ENCODE measurements around the gene KRT2.

KRT2 gene

DNA sequence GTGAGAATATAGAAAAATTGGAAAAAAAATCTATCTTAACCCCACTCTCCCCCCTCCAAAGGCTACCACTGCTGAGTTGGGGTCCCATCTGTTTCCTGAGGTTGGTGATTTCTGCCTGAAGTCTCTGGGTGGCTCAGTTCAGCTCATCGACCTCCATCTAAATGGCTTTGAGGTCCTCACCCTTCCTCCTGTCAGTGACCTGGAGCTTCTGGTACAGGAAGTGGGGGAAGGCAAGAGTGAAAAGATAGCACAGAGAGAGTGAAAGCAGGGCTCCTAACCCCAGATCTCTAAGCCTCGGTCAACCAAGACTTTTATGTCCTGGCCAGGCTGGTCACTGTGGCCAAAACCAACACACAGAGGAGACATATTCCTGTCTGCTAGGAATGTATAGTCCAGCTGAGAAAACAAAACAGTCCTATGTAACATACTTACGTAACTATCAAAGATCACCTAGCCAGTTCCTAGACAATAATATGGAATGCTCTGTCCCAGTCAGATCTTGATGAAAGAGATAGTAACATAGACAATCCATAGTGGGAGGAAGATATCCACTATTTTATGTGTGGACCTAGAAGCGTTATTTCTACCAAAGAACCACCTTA lies 21.3 kb downstream of the KRT2 start:
- no peaks in the 10 kb centered on the region for H3K36me3 ChIP-seq (ENCODE audit: control insufficient read depth in 2 of 2, insufficient read depth in 2 of 2, low read length in 2 of 2)
- no peaks in the 10 kb centered on the region for H3K27me3 ChIP-seq (ENCODE audit: control insufficient read depth in 1 of 2, insufficient read depth in 2 of 2, low read length in 2 of 2)
- no peak overlapping the region for H3K9ac ChIP-seq (ENCODE audit: low read length in 2 of 2)
- H3K4me3 ChIP-seq (ENCODE audit: low read length in 2 of 2) = no peak overlapping the region
- no peaks in the 10 kb centered on the region for H3K9me3 ChIP-seq (ENCODE audit: control insufficient read depth in 2 of 2, low read length in 2 of 2)
- H3K27ac ChIP-seq (ENCODE audit: low read length) = no peak overlapping the region
- peaks cover 4% of the 10 kb centered on the region for H3K4me1 ChIP-seq (ENCODE audit: control insufficient read depth, insufficient read depth, low read length)

DNA sequence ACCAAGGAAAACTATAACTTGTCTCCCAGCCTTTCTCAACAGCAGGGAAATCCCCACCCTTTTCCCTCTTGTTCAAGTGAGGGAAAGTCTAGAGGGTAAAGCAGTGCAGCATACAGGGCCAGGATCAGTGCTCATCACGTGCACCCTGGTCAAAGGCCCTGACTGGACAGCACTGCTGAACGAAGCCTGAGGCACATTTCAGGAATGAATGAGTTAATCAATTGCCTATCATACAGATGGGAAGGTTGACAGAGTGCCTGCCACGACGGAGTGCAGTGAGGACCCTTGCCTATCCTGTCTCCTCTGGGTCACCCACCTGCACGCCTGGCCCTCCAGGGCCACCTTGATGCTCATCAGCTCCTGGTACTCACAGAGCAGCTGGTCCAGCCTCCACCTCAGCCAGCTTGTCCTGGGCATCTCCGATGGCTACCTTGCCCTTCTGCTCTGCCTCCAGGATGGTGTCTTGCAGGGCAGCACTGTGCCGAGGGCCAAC lies 22.0 kb downstream of the KRT2 start:
- Histone ChIP-seq H3K36me3 (ENCODE audit: control insufficient read depth in 2 of 2, insufficient read depth in 2 of 2, low read length in 2 of 2) (no peaks in the 10 kb centered on the region), H3K27ac (ENCODE audit: low read length) (no peak overlapping the region), H3K4me3 (ENCODE audit: low read length in 2 of 2) (no peak overlapping the region), H3K27me3 (ENCODE audit: control insufficient read depth in 1 of 2, insufficient read depth in 2 of 2, low read length in 2 of 2) (no peaks in the 10 kb centered on the region), H3K4me1 (ENCODE audit: control insufficient read depth, insufficient read depth, low read length) (peaks cover 4% of the 10 kb centered on the region), H3K9ac (ENCODE audit: low read length in 2 of 2) (no peak overlapping the region), H3K9me3 (ENCODE audit: control insufficient read depth in 2 of 2, low read length in 2 of 2) (no peaks in the 10 kb centered on the region)

DNA sequence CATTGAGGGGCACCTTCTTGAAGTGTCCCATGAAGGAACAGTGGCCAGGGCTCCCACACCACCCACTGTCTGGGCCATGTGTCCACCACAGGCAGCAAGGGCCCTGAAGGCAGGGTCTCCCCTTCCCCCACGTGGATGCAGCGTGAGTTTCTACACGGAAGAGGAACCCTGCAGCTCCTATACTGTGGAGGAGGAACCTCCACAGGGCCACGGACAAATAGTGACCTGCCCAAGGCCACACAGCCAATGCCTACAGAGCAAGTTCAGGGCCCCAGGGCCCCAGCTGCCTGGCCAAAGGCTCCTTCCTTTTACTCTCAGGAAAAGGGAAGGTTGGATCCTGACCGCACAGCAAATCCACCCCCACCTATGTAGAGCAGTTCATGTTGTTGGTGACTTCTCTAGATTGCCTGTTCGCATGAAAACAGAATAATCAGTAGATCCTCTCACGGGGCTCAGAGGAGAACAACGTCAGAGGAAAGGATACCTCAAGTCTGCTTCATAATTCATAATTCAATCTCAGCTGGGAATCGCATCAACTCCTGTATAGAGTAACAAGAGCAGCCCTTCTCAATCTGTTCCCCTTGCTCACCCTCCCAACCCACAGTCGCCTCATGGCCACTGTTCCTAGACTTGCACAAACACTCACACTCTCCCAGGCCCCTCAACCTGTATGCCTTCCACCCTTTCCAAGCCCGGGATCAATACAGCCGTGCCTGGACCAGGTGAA lies 22.6 kb downstream of the KRT2 start:
- Histone ChIP-seq H3K9ac (ENCODE audit: low read length in 2 of 2) (no peak overlapping the region), H3K36me3 (ENCODE audit: control insufficient read depth in 2 of 2, insufficient read depth in 2 of 2, low read length in 2 of 2) (no peaks in the 10 kb centered on the region), H3K27ac (ENCODE audit: low read length) (no peak overlapping the region), H3K4me3 (ENCODE audit: low read length in 2 of 2) (no peak overlapping the region), H3K4me1 (ENCODE audit: control insufficient read depth, insufficient read depth, low read length) (peaks cover 3% of the 10 kb centered on the region), H3K27me3 (ENCODE audit: control insufficient read depth in 1 of 2, insufficient read depth in 2 of 2, low read length in 2 of 2) (no peaks in the 10 kb centered on the region), H3K9me3 (ENCODE audit: control insufficient read depth in 2 of 2, low read length in 2 of 2) (no peaks in the 10 kb centered on the region)

DNA sequence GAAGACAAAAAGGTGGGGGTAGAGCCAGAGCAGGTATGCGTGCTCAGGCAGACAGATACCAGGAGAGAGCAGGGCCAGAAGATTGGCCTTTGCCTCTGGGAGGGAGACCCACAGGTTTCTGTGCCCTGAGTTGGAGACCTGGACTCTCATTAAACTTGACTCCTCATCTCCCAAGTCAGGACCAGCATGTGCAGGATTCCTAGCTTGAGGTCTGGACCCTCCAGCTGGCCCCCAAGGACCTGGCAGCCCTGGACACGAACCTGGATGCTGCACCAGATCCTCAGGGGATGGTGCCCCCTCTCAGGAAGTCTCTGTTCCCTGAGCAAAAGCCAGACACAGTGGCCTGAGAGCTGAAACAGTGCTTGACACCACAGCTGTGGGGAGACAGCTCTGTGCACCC lies 23.2 kb downstream of the KRT2 start:
- Histone ChIP-seq H3K9me3 (ENCODE audit: control insufficient read depth in 2 of 2, low read length in 2 of 2) (no peaks in the 10 kb centered on the region), H3K4me1 (ENCODE audit: control insufficient read depth, insufficient read depth, low read length) (no peaks in the 10 kb centered on the region), H3K4me3 (ENCODE audit: low read length in 2 of 2) (no peak overlapping the region), H3K27ac (ENCODE audit: low read length) (no peak overlapping the region), H3K36me3 (ENCODE audit: control insufficient read depth in 2 of 2, insufficient read depth in 2 of 2, low read length in 2 of 2) (no peaks in the 10 kb centered on the region), H3K9ac (ENCODE audit: low read length in 2 of 2) (no peak overlapping the region), H3K27me3 (ENCODE audit: control insufficient read depth in 1 of 2, insufficient read depth in 2 of 2, low read length in 2 of 2) (no peaks in the 10 kb centered on the region)

DNA sequence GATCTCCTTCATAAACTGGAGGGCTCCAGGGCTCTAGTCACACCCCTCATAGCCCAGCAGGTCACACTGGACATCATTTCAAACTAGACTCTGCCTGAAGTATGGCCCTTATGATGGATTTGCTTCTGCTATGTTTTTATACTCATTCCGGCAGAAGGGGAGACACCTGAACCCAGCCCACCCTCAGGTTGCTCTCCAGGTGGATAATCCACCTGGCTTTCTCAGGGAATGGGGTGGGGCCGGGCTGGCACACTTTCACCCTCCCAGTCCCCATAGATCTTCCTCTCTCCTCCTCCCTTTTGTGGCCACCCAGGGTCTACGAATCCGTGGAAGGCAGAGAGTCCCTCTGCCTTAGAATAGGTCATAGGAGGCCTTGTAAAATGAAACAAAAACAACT lies 23.9 kb downstream of the KRT2 start:
- no peaks in the 10 kb centered on the region for H3K4me1 ChIP-seq (ENCODE audit: control insufficient read depth, insufficient read depth, low read length)
- H3K36me3 ChIP-seq (ENCODE audit: control insufficient read depth in 2 of 2, insufficient read depth in 2 of 2, low read length in 2 of 2) = no peaks in the 10 kb centered on the region
- H3K9me3 ChIP-seq (ENCODE audit: control insufficient read depth in 2 of 2, low read length in 2 of 2) = no peaks in the 10 kb centered on the region

DNA sequence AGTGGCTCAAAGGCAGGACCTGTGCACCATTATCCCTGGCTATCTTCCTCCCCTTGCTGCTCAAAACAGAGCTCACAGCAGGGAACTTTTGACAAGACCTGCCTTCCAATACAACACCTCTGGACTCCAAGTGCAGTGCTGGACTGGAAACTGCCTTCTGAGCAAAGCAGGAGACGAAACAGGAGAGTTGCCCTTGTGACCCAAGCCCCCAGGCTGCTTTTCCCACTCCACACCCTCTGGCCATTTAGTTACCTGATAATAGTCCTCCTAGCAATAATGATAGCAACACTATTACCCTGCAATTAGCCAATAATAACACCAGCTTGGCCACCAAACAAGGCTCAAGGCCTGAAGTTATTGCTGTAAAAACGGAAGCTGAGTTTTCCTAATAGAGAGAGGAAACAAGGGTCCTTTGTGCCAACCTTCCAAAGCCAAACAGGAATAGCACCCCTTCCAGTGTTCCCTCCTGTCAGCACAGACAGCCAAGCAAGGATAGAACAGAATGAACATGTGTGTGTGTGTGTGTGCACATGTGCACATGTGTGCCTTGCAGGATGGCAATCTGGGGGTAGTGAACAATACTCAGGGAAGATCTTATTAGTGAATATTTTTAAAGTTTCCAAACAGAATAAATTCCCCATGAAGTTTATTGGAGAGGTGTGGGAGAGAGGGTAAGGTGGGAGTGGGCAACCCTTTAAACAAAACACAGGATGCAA lies 24.5 kb downstream of the KRT2 start:
- no peaks in the 10 kb centered on the region for H3K27me3 ChIP-seq (ENCODE audit: control insufficient read depth in 1 of 2, insufficient read depth in 2 of 2, low read length in 2 of 2)
- no peak overlapping the region for H3K9ac ChIP-seq (ENCODE audit: low read length in 2 of 2)
- H3K27ac ChIP-seq (ENCODE audit: low read length) = no peak overlapping the region
- no peaks in the 10 kb centered on the region for H3K9me3 ChIP-seq (ENCODE audit: control insufficient read depth in 2 of 2, low read length in 2 of 2)
- H3K36me3 ChIP-seq (ENCODE audit: control insufficient read depth in 2 of 2, insufficient read depth in 2 of 2, low read length in 2 of 2) = no peaks in the 10 kb centered on the region
- H3K4me1 ChIP-seq (ENCODE audit: control insufficient read depth, insufficient read depth, low read length) = no peaks in the 10 kb centered on the region
- H3K4me3 ChIP-seq (ENCODE audit: low read length in 2 of 2) = no peak overlapping the region

More for the DNA sequence above, 23.9 kb downstream of the KRT2 start:
- no peak overlapping the region for H3K27ac ChIP-seq (ENCODE audit: low read length)
- no peak overlapping the region for H3K9ac ChIP-seq (ENCODE audit: low read length in 2 of 2)
- H3K4me3 ChIP-seq (ENCODE audit: low read length in 2 of 2) = no peak overlapping the region
- no peaks in the 10 kb centered on the region for H3K27me3 ChIP-seq (ENCODE audit: control insufficient read depth in 1 of 2, insufficient read depth in 2 of 2, low read length in 2 of 2)

DNA sequence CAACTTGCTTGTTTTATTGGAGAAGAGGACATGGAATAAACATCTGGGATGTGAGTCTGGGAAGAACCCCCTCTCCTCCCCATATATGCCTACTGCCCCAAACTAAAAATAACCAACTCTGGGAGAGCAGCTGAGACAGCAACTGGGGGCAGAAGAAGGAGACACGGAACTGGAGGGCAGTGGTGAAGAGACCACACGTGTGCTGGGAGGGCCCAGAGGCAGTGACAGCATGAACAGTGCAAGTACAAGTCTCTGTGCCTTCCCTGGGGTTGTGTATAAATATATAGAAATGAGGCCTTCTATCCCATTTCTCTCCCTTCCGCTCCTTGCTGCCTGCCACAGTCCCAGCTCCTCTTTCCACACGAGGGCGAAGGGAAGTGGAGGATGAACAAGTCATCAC lies 29.7 kb downstream of the KRT2 start:
- Histone ChIP-seq H3K9ac (ENCODE audit: low read length in 2 of 2) (no peak overlapping the region), H3K36me3 (ENCODE audit: control insufficient read depth in 2 of 2, insufficient read depth in 2 of 2, low read length in 2 of 2) (no peaks in the 10 kb centered on the region), H3K4me1 (ENCODE audit: control insufficient read depth, insufficient read depth, low read length) (no peaks in the 10 kb centered on the region), H3K4me3 (ENCODE audit: low read length in 2 of 2) (no peak overlapping the region), H3K9me3 (ENCODE audit: control insufficient read depth in 2 of 2, low read length in 2 of 2) (no peaks in the 10 kb centered on the region), H3K27me3 (ENCODE audit: control insufficient read depth in 1 of 2, insufficient read depth in 2 of 2, low read length in 2 of 2) (no peaks in the 10 kb centered on the region), H3K27ac (ENCODE audit: low read length) (no peak overlapping the region)

DNA sequence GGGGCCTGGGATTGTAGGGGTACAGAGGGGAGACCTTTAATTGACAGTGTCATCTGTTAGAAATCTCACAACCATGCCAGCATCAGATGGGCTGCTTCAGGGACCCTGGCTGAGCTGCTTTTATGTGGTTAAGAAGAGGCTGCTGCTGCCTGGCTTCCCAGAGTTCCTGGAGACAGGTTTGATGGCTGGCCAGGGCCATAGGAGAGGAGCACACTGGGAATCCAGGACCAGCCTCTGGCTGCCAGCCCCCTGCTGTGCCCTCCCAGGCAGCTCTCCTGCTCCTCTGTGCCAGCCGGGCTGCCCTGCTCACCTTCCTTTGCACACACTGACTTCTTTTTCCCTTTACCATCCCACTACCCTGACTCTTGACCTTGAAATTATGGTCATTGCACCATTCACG lies 33.1 kb downstream of the KRT2 start:
- Histone ChIP-seq H3K27ac (ENCODE audit: low read length) (no peak overlapping the region), H3K27me3 (ENCODE audit: control insufficient read depth in 1 of 2, insufficient read depth in 2 of 2, low read length in 2 of 2) (peaks cover 6 to 7% of the 10 kb centered on the region in 2 donors), H3K4me1 (ENCODE audit: control insufficient read depth, insufficient read depth, low read length) (no peaks in the 10 kb centered on the region), H3K4me3 (ENCODE audit: low read length in 2 of 2) (no peak overlapping the region), H3K36me3 (ENCODE audit: control insufficient read depth in 2 of 2, insufficient read depth in 2 of 2, low read length in 2 of 2) (no peaks in the 10 kb centered on the region), H3K9ac (ENCODE audit: low read length in 2 of 2) (no peak overlapping the region), H3K9me3 (ENCODE audit: control insufficient read depth in 2 of 2, low read length in 2 of 2) (no peaks in the 10 kb centered on the region)

DNA sequence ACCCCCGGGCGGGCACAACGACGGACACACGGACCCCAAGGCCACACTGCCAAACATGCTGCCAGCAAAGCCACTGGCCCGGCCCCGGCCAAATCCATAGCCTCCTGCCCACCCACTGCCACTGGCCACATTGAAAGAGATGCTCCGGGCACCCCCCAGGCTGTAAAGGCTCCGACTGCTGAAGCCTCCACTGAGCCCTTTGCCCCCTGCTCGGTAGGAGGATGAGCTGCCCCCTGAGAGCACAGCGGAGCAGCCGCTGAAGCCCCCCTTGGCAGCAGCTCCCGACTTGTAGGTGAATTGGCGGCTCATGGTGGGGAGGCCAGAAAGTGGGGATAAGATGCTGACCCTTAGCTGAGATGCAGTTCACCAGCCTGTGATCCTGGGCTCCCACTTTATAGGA lies 33.8 kb downstream of the KRT2 start, which contains the start of gene KRT73:
TSS of gene KRT73 (minus strand) at position 344 of the 400 bp plus-strand sequence. CDS start at position 309, 35 bp downstream.
- Histone ChIP-seq H3K36me3 (ENCODE audit: control insufficient read depth in 2 of 2, insufficient read depth in 2 of 2, low read length in 2 of 2) (no peaks in the 10 kb centered on the region), H3K9me3 (ENCODE audit: control insufficient read depth in 2 of 2, low read length in 2 of 2) (no peaks in the 10 kb centered on the region), H3K27me3 (ENCODE audit: control insufficient read depth in 1 of 2, insufficient read depth in 2 of 2, low read length in 2 of 2) (peaks cover 9 to 10% of the 10 kb centered on the region in 2 donors), H3K4me1 (ENCODE audit: control insufficient read depth, insufficient read depth, low read length) (no peaks in the 10 kb centered on the region), H3K9ac (ENCODE audit: low read length in 2 of 2) (no peak within 1 kb of the TSS), H3K4me3 (ENCODE audit: low read length in 2 of 2) (no peak within 1 kb of the TSS), H3K27ac (ENCODE audit: low read length) (no peak within 1 kb of the TSS)

DNA sequence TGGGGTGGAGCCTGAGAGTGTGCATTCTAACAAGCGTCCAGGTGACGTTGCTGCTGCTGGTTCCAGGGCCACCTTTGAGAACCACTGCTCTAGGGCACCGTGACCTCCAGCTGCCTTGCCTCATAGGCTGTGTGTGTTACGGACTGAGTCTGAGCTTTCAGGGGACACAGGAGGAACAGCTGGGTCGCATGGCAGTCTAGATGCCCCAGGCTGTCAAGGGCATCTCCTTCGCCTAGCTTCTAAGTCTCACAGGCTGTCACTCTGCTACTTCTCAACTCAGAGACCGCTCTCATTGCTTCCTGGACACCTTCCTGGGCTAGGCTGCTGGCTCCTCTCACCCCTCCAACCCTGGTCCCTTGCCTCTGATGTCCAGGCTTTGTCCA lies 34.6 kb downstream of the KRT2 start:
- Histone ChIP-seq H3K4me3 (ENCODE audit: low read length in 2 of 2) (no peak overlapping the region), H3K9me3 (ENCODE audit: control insufficient read depth in 2 of 2, low read length in 2 of 2) (no peaks in the 10 kb centered on the region), H3K36me3 (ENCODE audit: control insufficient read depth in 2 of 2, insufficient read depth in 2 of 2, low read length in 2 of 2) (no peaks in the 10 kb centered on the region)

More for the DNA sequence above, 34.6 kb downstream of the KRT2 start:
- Histone ChIP-seq H3K9ac (ENCODE audit: low read length in 2 of 2) (no peak overlapping the region), H3K4me1 (ENCODE audit: control insufficient read depth, insufficient read depth, low read length) (no peaks in the 10 kb centered on the region), H3K27me3 (ENCODE audit: control insufficient read depth in 1 of 2, insufficient read depth in 2 of 2, low read length in 2 of 2) (peaks cover 10 to 11% of the 10 kb centered on the region in 2 donors), H3K27ac (ENCODE audit: low read length) (no peak overlapping the region)

Data from stomach smooth muscle (tissue), 2 donors.